GM23338 (cell line): ENCODE measurements around the gene MSL1. TPM values are rescaled to one million over a fixed set of nuclear protein-coding genes. Genes with fewer than 3 reads are reported as not detected.

Source experiments
- ATAC-seq: fragments of 200-7000 bp; cut with Tn5 transposase; 3 replicates; pipeline ENCODE4 v1.9.1; 2020
- DNase-seq: peaks from one replicate; pipeline ENCODE4 v3.0.0-alpha.2; 2015; ENCODE audit warnings: low spot score
- H2AFZ ChIP-seq: fragments of 200-600 bp; sonication (generic); 2 replicates; pipeline ENCODE4 v1.8.0; 2016; ENCODE audit warnings: antibody characterized with exemption, mild to moderate bottlenecking, moderate library complexity
- H3F3A ChIP-seq: fragments of 200-600 bp; sonication (generic); replicated peaks from 2 replicates; pipeline ENCODE4 v1.8.0; 2017; ENCODE audit warnings: antibody characterized with exemption, mixed run types, low read depth
- H3K27ac ChIP-seq: fragments of 200-600 bp; sonication (generic); 2 replicates; pipeline ENCODE4 v1.6.1; 2016; ENCODE audit warnings: low read depth
- H3K27me3 ChIP-seq: fragments of 200-600 bp; sonication (generic); 2 replicates; pipeline ENCODE4 v1.8.0; 2016; ENCODE audit warnings: mild to moderate bottlenecking, mixed run types, moderate library complexity; ENCODE audit not compliant: insufficient read depth
- H3K36me3 ChIP-seq: fragments of 200-600 bp; sonication (generic); 2 replicates; pipeline ENCODE4 v1.8.0; 2016; ENCODE audit warnings: mild to moderate bottlenecking; ENCODE audit not compliant: insufficient read depth
- H3K4me1 ChIP-seq: fragments of 200-600 bp; sonication (generic); 2 replicates; pipeline ENCODE4 v1.8.0; 2016; ENCODE audit warnings: mild to moderate bottlenecking, moderate library complexity; ENCODE audit not compliant: insufficient read depth
- H3K4me2 ChIP-seq: fragments of 200-600 bp; sonication (generic); 2 replicates; pipeline ENCODE4 v1.7.1; 2017; ENCODE audit warnings: mixed run types
- H3K4me3 ChIP-seq: fragments of 200-600 bp; sonication (generic); 2 replicates; pipeline ENCODE4 v1.6.1; 2016; ENCODE audit warnings: mixed run types
- H3K79me2 ChIP-seq: fragments of 200-600 bp; sonication (generic); replicated peaks from 2 replicates; pipeline ENCODE4 v1.8.0; 2017; ENCODE audit warnings: mild to moderate bottlenecking; ENCODE audit not compliant: insufficient read depth
- H3K9me2 ChIP-seq: fragments of 200-600 bp; sonication (generic); 2 replicates; pipeline ENCODE4 v1.8.0; 2017; ENCODE audit not compliant: insufficient read depth
- H4K20me1 ChIP-seq: fragments of 200-600 bp; sonication (generic); replicated peaks from 2 replicates; pipeline ENCODE4 v1.8.0; 2017; ENCODE audit warnings: mild to moderate bottlenecking; ENCODE audit not compliant: insufficient read depth
- H3K27ac Mint-ChIP-seq: 2 replicates; pipeline ENCODE4 v1.8.0; 2020; ENCODE audit warnings: inconsistent platforms, mild to moderate bottlenecking, moderate library complexity, mixed read lengths
- H3K27me3 Mint-ChIP-seq: 3 replicates; pipeline ENCODE4 v1.8.0; 2022; ENCODE audit warnings: low read depth, mild to moderate bottlenecking, moderate library complexity, mixed read lengths, inconsistent platforms; ENCODE audit not compliant: insufficient read depth, poor library complexity
- H3K36me3 Mint-ChIP-seq: 3 replicates; pipeline ENCODE4 v1.8.0; 2021; ENCODE audit warnings: low read depth, mild to moderate bottlenecking, inconsistent platforms, moderate library complexity, mixed read lengths
- H3K4me1 Mint-ChIP-seq: 3 replicates; pipeline ENCODE4 v1.8.0; 2020; ENCODE audit warnings: mild to moderate bottlenecking, inconsistent platforms, mixed read lengths
- H3K4me3 Mint-ChIP-seq: 3 replicates; pipeline ENCODE4 v1.8.0; 2021; ENCODE audit warnings: moderate library complexity, mild to moderate bottlenecking, inconsistent platforms, mixed read lengths
- H3K9me3 Mint-ChIP-seq: 3 replicates; pipeline ENCODE4 v1.8.0; 2020; ENCODE audit warnings: moderate library complexity, mild to moderate bottlenecking, inconsistent platforms, mixed read lengths
- EZH2 ChIP-seq: fragments of 200-600 bp; sonication (generic); IDR thresholded peaks from one replicate; pipeline ENCODE4 v1.8.0; 2017; ENCODE audit warnings: antibody characterized with exemption, mild to moderate bottlenecking, low read depth; ENCODE audit not compliant: unreplicated experiment
- NANOG ChIP-seq: IDR thresholded peaks from 2 replicates; pipeline ENCODE4 v1.6.1; 2016; ENCODE audit warnings: antibody characterized with exemption, borderline replicate concordance
- polyA plus RNA-seq: library from polyadenylated mRNA; unstranded; fragments of >200 nt; fragmentation: Nextera tagmentation; extraction: Ambion mirVana; gene quantifications from 2 replicates; pipeline ENCODE4 v1.2.1, GENCODE V29; 2016
- total RNA-seq: library from RNA; depleted of rRNA; stranded (reverse); fragments of >200 nt; shearing (Covaris generic); gene quantifications from 2 replicates; pipeline ENCODE4 v1.2.3, GENCODE V29; 2014
- TF ChIP-seq, protein P1 (sequence below): fragments of 250-450 bp; sonication (Bioruptor Pico); IDR thresholded peaks from 2 replicates; pipeline ENCODE4 v1.5.0; 2020; ENCODE audit warnings: mild to moderate bottlenecking, moderate library complexity
- TF ChIP-seq, protein P2 (sequence below), 2 experiments: fragments of 200-600 bp in 1 of 2; sonication (generic) in 1 of 2; conservative IDR thresholded peaks; 2 replicates each; pipeline versions ENCODE4 v1.5.1 to v1.6.1; 2016 to 2017; ENCODE audit warnings: antibody characterized with exemption in 2 of 2, low read depth in 2 of 2, mild to moderate bottlenecking in 2 of 2, moderate library complexity in 1 of 2

MSL1 gene
- total and polyA plus RNA-seq, 2 experiments from 2014 or later = 16.2 to 56.5 TPM

DNA sequence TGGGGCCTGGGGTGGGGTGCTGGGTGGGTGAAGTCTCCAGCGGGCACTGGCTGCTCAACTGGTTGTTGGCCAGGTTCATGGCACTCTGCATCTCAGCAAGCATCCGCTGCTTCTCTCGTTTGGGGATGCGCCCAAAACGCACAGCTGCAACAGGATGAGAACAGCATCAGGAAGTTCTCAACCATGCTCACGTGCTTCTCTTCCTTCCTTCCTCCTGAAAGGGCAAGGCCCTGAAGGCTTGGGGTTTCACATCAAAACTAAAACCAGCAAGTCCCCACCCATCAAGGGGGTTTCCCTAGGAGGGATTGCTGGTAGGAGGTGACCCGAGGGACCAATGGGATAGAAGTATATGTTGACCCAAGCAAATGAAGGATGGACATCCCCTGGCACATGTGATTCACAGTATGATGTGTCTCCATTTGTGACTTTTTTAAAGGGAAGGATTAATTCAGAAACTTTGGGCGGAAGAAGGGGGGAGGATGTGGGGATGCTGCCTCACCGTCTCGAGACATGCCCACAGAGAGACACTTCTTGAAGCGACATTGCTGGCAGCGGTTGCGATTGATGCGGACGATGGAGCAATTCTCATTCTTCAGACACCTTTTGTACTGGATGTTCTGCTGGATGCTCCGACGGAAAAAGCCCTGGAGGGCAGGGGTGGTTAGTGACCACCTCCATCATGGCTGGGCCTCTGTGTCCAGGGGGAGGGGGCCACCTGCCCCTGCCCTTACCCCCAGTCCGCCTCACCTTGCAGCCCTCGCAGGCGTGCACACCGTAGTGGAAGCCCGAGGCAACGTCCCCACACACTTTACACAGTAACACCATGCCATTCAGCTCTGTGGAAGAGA lies 25.6 kb upstream of the MSL1 start:
- Histone ChIP-seq H3K4me3 (no peak overlapping the region), H3K27me3 (peaks cover 11% of the 10 kb centered on the region), H3K9me2 (peaks cover 16% of the 10 kb centered on the region), H4K20me1 (no peaks in the 10 kb centered on the region), H2AFZ (no peak overlapping the region), H3K36me3 (0 out of 2 replicates have a peak, but pooled peaks cover 3% of the 10 kb centered on the region), H3K4me2 (no peak overlapping the region), H3F3A (peaks cover 11% of the 10 kb centered on the region; the same call in 1 of the 2 replicates), H3K27ac (no peak overlapping the region), H3K79me2 (no peaks in the 10 kb centered on the region), H3K4me1 (peaks cover 45% of the 10 kb centered on the region)
- H3K9me3 Mint-ChIP-seq = peaks cover 11% of the 10 kb centered on the region; the same call in 2 of the 3 replicates
- H3K4me1 Mint-ChIP-seq = peaks cover 51% of the 10 kb centered on the region
- DNase-seq (no peak), ATAC-seq (no peak)
- peaks cover 49% of the 10 kb centered on the region for H3K36me3 Mint-ChIP-seq
- H3K27ac Mint-ChIP-seq = no peak overlapping the region
- no peak overlapping the region for H3K4me3 Mint-ChIP-seq
- TF ChIP-seq, protein P1, sequence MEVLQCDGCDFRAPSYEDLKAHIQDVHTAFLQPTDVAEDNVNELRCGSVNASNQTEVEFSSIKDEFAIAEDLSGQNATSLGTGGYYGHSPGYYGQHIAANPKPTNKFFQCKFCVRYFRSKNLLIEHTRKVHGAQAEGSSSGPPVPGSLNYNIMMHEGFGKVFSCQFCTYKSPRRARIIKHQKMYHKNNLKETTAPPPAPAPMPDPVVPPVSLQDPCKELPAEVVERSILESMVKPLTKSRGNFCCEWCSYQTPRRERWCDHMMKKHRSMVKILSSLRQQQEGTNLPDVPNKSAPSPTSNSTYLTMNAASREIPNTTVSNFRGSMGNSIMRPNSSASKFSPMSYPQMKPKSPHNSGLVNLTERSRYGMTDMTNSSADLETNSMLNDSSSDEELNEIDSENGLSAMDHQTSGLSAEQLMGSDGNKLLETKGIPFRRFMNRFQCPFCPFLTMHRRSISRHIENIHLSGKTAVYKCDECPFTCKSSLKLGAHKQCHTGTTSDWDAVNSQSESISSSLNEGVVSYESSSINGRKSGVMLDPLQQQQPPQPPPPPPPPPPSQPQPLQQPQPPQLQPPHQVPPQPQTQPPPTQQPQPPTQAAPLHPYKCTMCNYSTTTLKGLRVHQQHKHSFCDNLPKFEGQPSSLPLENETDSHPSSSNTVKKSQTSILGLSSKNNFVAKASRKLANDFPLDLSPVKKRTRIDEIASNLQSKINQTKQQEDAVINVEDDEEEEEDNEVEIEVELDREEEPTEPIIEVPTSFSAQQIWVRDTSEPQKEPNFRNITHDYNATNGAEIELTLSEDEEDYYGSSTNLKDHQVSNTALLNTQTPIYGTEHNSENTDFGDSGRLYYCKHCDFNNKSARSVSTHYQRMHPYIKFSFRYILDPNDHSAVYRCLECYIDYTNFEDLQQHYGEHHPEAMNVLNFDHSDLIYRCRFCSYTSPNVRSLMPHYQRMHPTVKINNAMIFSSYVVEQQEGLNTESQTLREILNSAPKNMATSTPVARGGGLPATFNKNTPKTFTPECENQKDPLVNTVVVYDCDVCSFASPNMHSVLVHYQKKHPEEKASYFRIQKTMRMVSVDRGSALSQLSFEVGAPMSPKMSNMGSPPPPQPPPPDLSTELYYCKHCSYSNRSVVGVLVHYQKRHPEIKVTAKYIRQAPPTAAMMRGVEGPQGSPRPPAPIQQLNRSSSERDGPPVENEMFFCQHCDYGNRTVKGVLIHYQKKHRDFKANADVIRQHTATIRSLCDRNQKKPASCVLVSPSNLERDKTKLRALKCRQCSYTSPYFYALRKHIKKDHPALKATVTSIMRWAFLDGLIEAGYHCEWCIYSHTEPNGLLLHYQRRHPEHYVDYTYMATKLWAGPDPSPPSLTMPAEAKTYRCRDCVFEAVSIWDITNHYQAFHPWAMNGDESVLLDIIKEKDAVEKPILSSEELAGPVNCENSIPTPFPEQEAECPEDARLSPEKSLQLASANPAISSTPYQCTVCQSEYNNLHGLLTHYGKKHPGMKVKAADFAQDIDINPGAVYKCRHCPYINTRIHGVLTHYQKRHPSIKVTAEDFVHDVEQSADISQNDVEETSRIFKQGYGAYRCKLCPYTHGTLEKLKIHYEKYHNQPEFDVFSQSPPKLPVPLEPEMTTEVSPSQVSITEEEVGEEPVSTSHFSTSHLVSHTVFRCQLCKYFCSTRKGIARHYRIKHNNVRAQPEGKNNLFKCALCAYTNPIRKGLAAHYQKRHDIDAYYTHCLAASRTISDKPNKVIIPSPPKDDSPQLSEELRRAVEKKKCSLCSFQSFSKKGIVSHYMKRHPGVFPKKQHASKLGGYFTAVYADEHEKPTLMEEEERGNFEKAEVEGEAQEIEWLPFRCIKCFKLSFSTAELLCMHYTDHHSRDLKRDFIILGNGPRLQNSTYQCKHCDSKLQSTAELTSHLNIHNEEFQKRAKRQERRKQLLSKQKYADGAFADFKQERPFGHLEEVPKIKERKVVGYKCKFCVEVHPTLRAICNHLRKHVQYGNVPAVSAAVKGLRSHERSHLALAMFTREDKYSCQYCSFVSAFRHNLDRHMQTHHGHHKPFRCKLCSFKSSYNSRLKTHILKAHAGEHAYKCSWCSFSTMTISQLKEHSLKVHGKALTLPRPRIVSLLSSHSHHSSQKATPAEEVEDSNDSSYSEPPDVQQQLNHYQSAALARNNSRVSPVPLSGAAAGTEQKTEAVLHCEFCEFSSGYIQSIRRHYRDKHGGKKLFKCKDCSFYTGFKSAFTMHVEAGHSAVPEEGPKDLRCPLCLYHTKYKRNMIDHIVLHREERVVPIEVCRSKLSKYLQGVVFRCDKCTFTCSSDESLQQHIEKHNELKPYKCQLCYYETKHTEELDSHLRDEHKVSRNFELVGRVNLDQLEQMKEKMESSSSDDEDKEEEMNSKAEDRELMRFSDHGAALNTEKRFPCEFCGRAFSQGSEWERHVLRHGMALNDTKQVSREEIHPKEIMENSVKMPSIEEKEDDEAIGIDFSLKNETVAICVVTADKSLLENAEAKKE = no peak
- TF ChIP-seq, protein P2, sequence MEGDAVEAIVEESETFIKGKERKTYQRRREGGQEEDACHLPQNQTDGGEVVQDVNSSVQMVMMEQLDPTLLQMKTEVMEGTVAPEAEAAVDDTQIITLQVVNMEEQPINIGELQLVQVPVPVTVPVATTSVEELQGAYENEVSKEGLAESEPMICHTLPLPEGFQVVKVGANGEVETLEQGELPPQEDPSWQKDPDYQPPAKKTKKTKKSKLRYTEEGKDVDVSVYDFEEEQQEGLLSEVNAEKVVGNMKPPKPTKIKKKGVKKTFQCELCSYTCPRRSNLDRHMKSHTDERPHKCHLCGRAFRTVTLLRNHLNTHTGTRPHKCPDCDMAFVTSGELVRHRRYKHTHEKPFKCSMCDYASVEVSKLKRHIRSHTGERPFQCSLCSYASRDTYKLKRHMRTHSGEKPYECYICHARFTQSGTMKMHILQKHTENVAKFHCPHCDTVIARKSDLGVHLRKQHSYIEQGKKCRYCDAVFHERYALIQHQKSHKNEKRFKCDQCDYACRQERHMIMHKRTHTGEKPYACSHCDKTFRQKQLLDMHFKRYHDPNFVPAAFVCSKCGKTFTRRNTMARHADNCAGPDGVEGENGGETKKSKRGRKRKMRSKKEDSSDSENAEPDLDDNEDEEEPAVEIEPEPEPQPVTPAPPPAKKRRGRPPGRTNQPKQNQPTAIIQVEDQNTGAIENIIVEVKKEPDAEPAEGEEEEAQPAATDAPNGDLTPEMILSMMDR (conservative IDR thresholded peaks at IDR 0.05; ENCODE audit: low read depth in 2 of 2) = no peak
- TF ChIP-seq EZH2 (no peak), NANOG (no peak)
- peaks cover 34% of the 10 kb centered on the region for H3K27me3 Mint-ChIP-seq
